ENCODE measurements around the gene TWIST1.

The TWIST1 gene

GRCh38 chr7:19117091-19117869 is at the start of gene TWIST1:
Gene TWIST1 (minus strand): TSS chr7:19117636. CDS start chr7:19117321, 315 bp downstream.
- no peak for DNase-seq (ENCODE audit: low read depth)
- TF ChIP-seq CTCF (IDR thresholded peaks at IDR 0.05; ENCODE audit: insufficient read depth, low read depth, low read length, missing control alignments): no peak
- no peak within 1 kb of the TSS for H3K4me3 ChIP-seq (ENCODE audit: low read depth, low read length)

- H3K4me3 ChIP-seq (ENCODE audit: low read depth, low read length): no peak overlapping the region
- DNase-seq (ENCODE audit: low read depth): no peak
- TF ChIP-seq CTCF (IDR thresholded peaks at IDR 0.05; ENCODE audit: insufficient read depth, low read depth, low read length, missing control alignments): no peak
These were observed 44.2 kb upstream of the TWIST1 start for GRCh38 chr7:19161671-19162070.

GRCh38 chr7:19146699-19147098 is 29.3 kb upstream of the TWIST1 start:
- DNase-seq (ENCODE audit: low read depth): no peak
- no peak for TF ChIP-seq CTCF (IDR thresholded peaks at IDR 0.05; ENCODE audit: insufficient read depth, low read depth, low read length, missing control alignments)
- H3K4me3 ChIP-seq (ENCODE audit: low read depth, low read length): no peak overlapping the region

GRCh38 chr7:19145434-19146115 is 28.1 kb upstream of the TWIST1 start:
- DNase-seq (ENCODE audit: low read depth): no peak
- no peak overlapping the region for H3K4me3 ChIP-seq (ENCODE audit: low read depth, low read length)
- no peak for TF ChIP-seq CTCF (IDR thresholded peaks at IDR 0.05; ENCODE audit: insufficient read depth, low read depth, low read length, missing control alignments)

- no peak within 1 kb of the TSS for H3K4me3 ChIP-seq (ENCODE audit: low read depth, low read length)
- no peak for TF ChIP-seq CTCF (IDR thresholded peaks at IDR 0.05; ENCODE audit: insufficient read depth, low read depth, low read length, missing control alignments)
- DNase-seq (ENCODE audit: low read depth): no peak
These were observed 27.4 kb upstream of the TWIST1 start, which contains the start of gene FERD3L for GRCh38 chr7:19144661-19145433. Gene FERD3L (minus strand): TSS chr7:19145421. CDS start chr7:19145362, 59 bp downstream.

- DNase-seq (ENCODE audit: low read depth): no peak
- TF ChIP-seq CTCF (IDR thresholded peaks at IDR 0.05; ENCODE audit: insufficient read depth, low read depth, low read length, missing control alignments): no peak
- no peak overlapping the region for H3K4me3 ChIP-seq (ENCODE audit: low read depth, low read length)
These were observed 26.6 kb upstream of the TWIST1 start for GRCh38 chr7:19143881-19144574.
